Measurements from ENCODE around the gene LIN7A. TPM values are rescaled to one million over a fixed set of nuclear protein-coding genes. Genes with fewer than 3 reads are reported as not detected.

LIN7A gene
- total RNA-seq, 1 donor from 2014 or later: 32.7 TPM

DNA sequence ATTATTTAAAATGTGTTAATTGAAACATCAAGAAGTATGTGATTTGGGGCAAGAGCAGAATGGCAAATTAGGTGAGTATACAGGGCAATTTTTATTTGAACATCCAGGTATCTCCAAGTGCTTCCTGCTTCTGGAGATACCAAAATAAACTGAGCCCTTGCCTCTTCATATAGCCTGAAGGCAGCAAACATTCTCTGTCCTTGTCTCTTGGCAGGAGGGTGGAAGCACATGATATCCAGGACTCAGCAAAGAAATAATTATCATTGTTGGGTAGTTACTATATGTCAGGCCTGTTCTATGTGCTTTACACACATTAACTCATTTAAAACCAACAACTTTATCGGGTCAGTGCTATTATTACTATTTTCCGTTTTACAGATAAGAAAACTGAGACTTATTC, 12.5 kb downstream of the LIN7A start:
- Mint-ChIP-seq H3K4me3 (no peak overlapping the region), H3K27me3 (no peaks in the 10 kb centered on the region), H3K4me1 (ENCODE audit: unreplicated experiment) (no peaks in the 10 kb centered on the region), H3K27ac (no peak overlapping the region), H3K36me3 (peaks cover 6% of the 10 kb centered on the region), H3K9me3 (no peaks in the 10 kb centered on the region)
- no peak for DNase-seq (ENCODE audit: extremely low spot score, unreplicated experiment)
- TF ChIP-seq, protein P1, sequence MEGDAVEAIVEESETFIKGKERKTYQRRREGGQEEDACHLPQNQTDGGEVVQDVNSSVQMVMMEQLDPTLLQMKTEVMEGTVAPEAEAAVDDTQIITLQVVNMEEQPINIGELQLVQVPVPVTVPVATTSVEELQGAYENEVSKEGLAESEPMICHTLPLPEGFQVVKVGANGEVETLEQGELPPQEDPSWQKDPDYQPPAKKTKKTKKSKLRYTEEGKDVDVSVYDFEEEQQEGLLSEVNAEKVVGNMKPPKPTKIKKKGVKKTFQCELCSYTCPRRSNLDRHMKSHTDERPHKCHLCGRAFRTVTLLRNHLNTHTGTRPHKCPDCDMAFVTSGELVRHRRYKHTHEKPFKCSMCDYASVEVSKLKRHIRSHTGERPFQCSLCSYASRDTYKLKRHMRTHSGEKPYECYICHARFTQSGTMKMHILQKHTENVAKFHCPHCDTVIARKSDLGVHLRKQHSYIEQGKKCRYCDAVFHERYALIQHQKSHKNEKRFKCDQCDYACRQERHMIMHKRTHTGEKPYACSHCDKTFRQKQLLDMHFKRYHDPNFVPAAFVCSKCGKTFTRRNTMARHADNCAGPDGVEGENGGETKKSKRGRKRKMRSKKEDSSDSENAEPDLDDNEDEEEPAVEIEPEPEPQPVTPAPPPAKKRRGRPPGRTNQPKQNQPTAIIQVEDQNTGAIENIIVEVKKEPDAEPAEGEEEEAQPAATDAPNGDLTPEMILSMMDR (conservative IDR thresholded peaks at IDR 0.05): no peak

DNA sequence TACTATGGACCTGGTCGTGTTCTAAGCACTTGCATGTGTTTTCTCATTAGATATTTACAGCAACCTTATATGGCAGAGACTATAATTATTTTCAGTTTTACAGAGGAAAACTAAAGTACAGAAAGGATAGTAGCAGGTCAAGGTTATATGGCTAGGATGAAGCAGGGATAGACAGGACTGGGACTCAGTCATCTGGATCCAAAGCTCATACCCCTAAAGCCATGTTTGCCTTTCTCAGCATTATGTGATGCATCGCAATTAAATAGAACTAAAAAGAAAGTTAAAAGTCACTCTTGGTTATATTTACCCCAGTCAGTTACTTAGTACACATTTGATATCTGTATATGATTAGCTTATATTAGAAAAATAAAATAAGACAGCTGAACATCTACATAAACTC, 13.3 kb downstream of the LIN7A start:
- Mint-ChIP-seq H3K36me3 (peaks cover 6% of the 10 kb centered on the region), H3K9me3 (no peaks in the 10 kb centered on the region), H3K4me1 (ENCODE audit: unreplicated experiment) (no peaks in the 10 kb centered on the region), H3K27ac (no peak overlapping the region), H3K27me3 (no peaks in the 10 kb centered on the region), H3K4me3 (no peak overlapping the region)
- DNase-seq (ENCODE audit: extremely low spot score, unreplicated experiment): no peak
- TF ChIP-seq, protein P1 (conservative IDR thresholded peaks at IDR 0.05): no peak

DNA sequence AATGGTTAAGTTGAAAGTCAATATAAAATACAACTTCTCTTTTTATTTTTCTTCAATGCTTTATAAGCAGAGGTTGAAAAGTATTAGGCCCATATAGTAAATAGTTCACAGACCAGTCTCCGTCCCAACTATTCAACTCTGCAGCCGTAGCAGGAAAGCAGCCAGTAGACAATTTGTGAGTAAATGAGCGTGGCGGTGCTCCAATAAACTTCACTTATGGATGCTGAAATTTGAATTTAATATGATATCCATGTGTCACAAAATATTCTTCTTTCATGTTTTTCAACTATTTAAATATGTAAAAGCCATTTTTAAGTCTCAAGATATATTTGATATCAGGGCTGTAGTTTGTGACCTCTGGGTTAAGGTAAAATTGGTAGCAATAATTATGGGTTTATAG, 17.7 kb downstream of the LIN7A start:
- no peak overlapping the region for H3K27ac Mint-ChIP-seq
- TF ChIP-seq, protein P1 (conservative IDR thresholded peaks at IDR 0.05): no peak
- no peaks in the 10 kb centered on the region for H3K9me3 Mint-ChIP-seq
- DNase-seq (ENCODE audit: extremely low spot score, unreplicated experiment): no peak
- no peaks in the 10 kb centered on the region for H3K27me3 Mint-ChIP-seq
- H3K4me3 Mint-ChIP-seq: no peak overlapping the region
- H3K36me3 Mint-ChIP-seq: no peaks in the 10 kb centered on the region
- H3K4me1 Mint-ChIP-seq (ENCODE audit: unreplicated experiment): no peaks in the 10 kb centered on the region

DNA sequence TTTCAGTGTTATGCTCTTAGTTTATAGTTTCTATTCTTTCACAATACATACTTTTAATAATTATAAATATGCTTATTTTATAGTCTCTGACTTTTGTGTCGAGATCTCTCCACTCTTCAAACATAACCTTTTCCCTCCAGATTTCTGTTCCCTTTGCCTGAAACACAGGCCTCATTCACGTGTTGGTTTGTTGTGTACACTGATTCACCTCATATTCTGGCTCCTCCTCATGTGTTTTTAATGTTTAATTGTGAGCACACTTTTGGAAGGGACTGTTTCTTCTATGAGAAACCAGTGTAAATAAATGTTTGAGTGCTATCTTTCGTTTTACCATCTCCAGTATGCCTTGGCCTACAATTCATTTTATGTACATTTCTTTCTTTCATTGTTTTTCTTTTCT, 20.1 kb downstream of the LIN7A start:
- DNase-seq (ENCODE audit: extremely low spot score, unreplicated experiment): no peak
- no peak overlapping the region for H3K27ac Mint-ChIP-seq
- H3K27me3 Mint-ChIP-seq: no peaks in the 10 kb centered on the region
- H3K36me3 Mint-ChIP-seq: peaks cover 7% of the 10 kb centered on the region
- TF ChIP-seq, protein P1 (conservative IDR thresholded peaks at IDR 0.05): no peak
- no peak overlapping the region for H3K4me3 Mint-ChIP-seq
- no peaks in the 10 kb centered on the region for H3K9me3 Mint-ChIP-seq
- H3K4me1 Mint-ChIP-seq (ENCODE audit: unreplicated experiment): no peaks in the 10 kb centered on the region

DNA sequence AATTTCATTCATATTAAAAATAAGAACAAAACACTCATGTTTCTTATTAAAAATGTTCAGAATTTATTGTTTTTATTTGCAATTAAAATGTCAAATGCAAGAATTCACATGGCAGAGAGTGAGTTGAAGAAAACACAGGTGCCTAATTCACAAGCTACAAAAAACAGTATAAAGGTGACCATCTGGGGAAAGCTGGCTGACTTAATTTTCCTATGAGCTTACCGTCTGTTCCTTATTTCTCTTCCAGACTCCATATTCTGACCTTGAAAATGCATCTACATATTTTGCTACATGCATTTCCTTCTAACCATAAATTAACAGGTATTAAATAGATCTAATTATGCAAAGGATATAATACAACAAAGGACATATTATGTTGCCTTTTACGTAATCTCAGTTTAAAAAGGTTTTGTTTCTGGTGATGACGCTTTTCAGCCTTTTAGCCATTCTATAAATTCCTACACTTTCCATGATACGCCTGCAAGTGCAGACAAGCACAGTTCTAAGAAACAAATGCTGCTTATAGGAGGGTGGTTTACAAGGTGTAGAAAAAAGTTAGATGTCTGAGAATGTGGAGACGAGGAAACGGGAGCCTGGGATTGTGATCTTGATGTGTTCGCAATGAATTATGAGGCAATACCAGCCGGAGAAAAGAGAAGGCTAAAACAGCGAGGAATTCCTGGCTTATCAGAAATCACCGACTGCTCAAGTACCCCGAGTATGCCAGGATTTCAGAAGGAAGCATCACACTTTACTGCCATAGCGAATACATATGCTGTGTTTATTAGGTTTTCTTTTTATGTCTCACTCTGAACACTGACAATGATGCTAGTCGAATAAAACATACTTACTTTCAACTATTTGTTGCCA, 24.6 kb downstream of the LIN7A start:
- no peak for DNase-seq (ENCODE audit: extremely low spot score, unreplicated experiment)
- Mint-ChIP-seq H3K27ac (peak overlapping the region; percentile 11), H3K4me1 (ENCODE audit: unreplicated experiment) (no peaks in the 10 kb centered on the region), H3K36me3 (peaks cover 7% of the 10 kb centered on the region), H3K9me3 (no peaks in the 10 kb centered on the region), H3K4me3 (no peak overlapping the region), H3K27me3 (no peaks in the 10 kb centered on the region)
- TF ChIP-seq, protein P1 (conservative IDR thresholded peaks at IDR 0.05): no peak

All from type B pancreatic cell (in vitro differentiated cells).